H1 (cell line): Measurements from ENCODE around the gene DOK1. TPM values are rescaled to one million over a fixed set of nuclear protein-coding genes. Genes with fewer than 3 reads are reported as not detected.

Experiments used
- BCL11A ChIP-seq, 2 experiments: IDR thresholded peaks; one replicate each; pipeline ENCODE4 v1.6.1; 2011; ENCODE audit warnings: low read depth in 2 of 2, low read length in 2 of 2, mild to moderate bottlenecking in 2 of 2
- BRCA1 ChIP-seq: IDR thresholded peaks from 2 replicates; pipeline ENCODE4 v1.6.1; 2012; ENCODE audit warnings: low read depth, low read length, improper control_type of control experiment
- FOSL1 ChIP-seq: IDR thresholded peaks from 2 replicates; pipeline ENCODE4 v1.6.1; 2011; ENCODE audit warnings: mild to moderate bottlenecking, low read depth, low read length, moderate library complexity; ENCODE audit not compliant: insufficient read depth
- KDM5A ChIP-seq: fragments of 200-600 bp; IDR thresholded peaks from 2 replicates; pipeline ENCODE4 v1.7.1; 2012; ENCODE audit warnings: mild to moderate bottlenecking, low read length, inconsistent platforms, mixed read lengths
- RXRA ChIP-seq: IDR thresholded peaks from 2 replicates; pipeline ENCODE4 v1.6.1; 2011; ENCODE audit warnings: low read depth, mild to moderate bottlenecking, low read length, moderate library complexity; ENCODE audit not compliant: insufficient read depth
- polyA plus RNA-seq, 7 experiments: library from polyadenylated mRNA; depleted of rRNA in 3 of 7; stranded (reverse) in 5 of 7; unstranded in 2 of 7; fragments of >200 nt in 5 of 7; fragments of 200-250 nt in 2 of 7; gene quantifications; 1 replicate in 5 of 7; 2 replicates in 1 of 7; 4 replicates in 1 of 7; pipeline versions ENCODE4 v1.2.1 to v1.2.3, GENCODE V29; 2011 to 2013; ENCODE audit warnings: missing spikeins in 2 of 7, mixed read lengths in 2 of 7
- total RNA-seq: library from RNA; stranded (reverse); fragmentation: NEBNext Ultra II Directional; extraction: Animal tissue kit (Norgen Biotek cat#: 25700); gene quantifications from 2 replicates; pipeline ENCODE4 v1.2.1, GENCODE V29; 2021

Gene DOK1
- total and polyA plus RNA-seq, 2 of the 8 experiments (the other 6 are each of a cell fraction or from before 2014, with no cell fraction given) = 11.0 to 14.3 TPM

DNA sequence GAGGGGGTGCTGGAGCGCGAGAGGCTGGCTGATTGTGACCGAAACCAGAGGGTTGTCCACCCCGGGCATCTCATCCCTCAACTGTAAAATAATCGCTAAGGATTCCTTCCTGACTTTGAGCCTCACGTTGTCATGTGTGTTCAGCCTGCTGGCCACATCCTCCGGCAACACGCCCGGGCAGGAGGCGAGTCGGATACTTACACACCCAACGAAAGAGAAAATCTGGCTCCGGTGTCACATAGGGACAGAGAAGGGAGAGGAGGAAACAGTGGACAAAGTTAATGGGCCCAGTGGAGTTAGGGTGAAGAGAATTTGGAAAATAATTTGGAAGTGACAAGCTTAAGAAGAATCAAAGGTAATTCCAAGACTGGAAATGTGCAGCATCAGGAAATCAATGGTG, 37.9 kb upstream of the DOK1 start (continued):
- no peak for TF ChIP-seq RXRA
- no peak for TF ChIP-seq KDM5A
- TF ChIP-seq FOSL1 = no peak
- no peak for TF ChIP-seq BRCA1
- no peak for TF ChIP-seq BCL11A (IDR thresholded peaks at IDR 0.05; ENCODE audit: low read depth in 2 of 2, low read length in 2 of 2)
- TF ChIP-seq, all 59 proteins: peak for 0
